B cell (primary cell): ENCODE measurements around the gene ZNF574. TPM values are rescaled to one million over a fixed set of nuclear protein-coding genes. Genes with fewer than 3 reads are reported as not detected.

ENCODE experiments used
- ATAC-seq: fragments of 200-7000 bp; cut with Tn5 transposase; one replicate; pipeline ENCODE4 v1.10.0; 2021; ENCODE audit warnings: low read depth, mild to moderate bottlenecking, moderate number of reproducible peaks, moderate library complexity
- CTCF ChIA-PET: fragments of 350-600 bp; sonication (Branson Sonifier 250); formaldehyde crosslinking; loops from one replicate; lab custom pipeline; 2021; ENCODE audit warnings: antibody characterized with exemption, inconsistent platforms; lab: Charles Lee
- POLR2A ChIA-PET: fragments of 350-600 bp; sonication (Branson Sonifier 250); formaldehyde crosslinking; loops from one replicate; lab custom pipeline; 2021; ENCODE audit warnings: antibody characterized with exemption; lab: Charles Lee
- DNase-seq: peaks from one replicate; pipeline ENCODE4 v3.0.0; 2013
- H2AFZ ChIP-seq: 2 replicates; pipeline ENCODE4 v1.6.1; 2012; ENCODE audit warnings: mild to moderate bottlenecking, low read depth, low read length; ENCODE audit not compliant: insufficient read depth, poor library complexity, severe bottlenecking
- H3K27ac ChIP-seq, 2 donors: 1 replicate in 1 of 2; 2 replicates in 1 of 2; pipeline ENCODE4 v1.5.1; 2012 to 2013; ENCODE audit warnings: low read length in 2 of 2, mild to moderate bottlenecking in 2 of 2, moderate library complexity in 1 of 2
- H3K27me3 ChIP-seq, 4 experiments: fragments of 200-600 bp in 1 of 4; sonication (generic) in 1 of 4; replicated peaks in 1 of 4; 1 replicate in 2 of 4; 2 replicates in 2 of 4; pipeline versions ENCODE4 v1.6.1 to v1.7.0; 2013 to 2016; ENCODE audit warnings: low read length in 3 of 4, mild to moderate bottlenecking in 2 of 4, mixed read lengths in 1 of 4, moderate library complexity in 1 of 4; ENCODE audit not compliant: insufficient read depth in 4 of 4, control insufficient read depth in 3 of 4; ENCODE audit errors: control extremely low read depth in 1 of 4
- H3K36me3 ChIP-seq, 2 experiments: replicated peaks in 1 of 2; 1 replicate in 1 of 2; 2 replicates in 1 of 2; pipeline versions ENCODE4 v1.6.1 to v1.7.1; 2013; ENCODE audit warnings: low read length in 1 of 2; ENCODE audit not compliant: insufficient read depth in 2 of 2, control insufficient read depth in 1 of 2; ENCODE audit errors: control extremely low read depth in 1 of 2, extremely low read depth in 1 of 2
- H3K4me1 ChIP-seq, 2 donors: fragments of 200-600 bp in 1 of 2; sonication (generic) in 1 of 2; 1 replicate in 1 of 2; 2 replicates in 1 of 2; pipeline versions ENCODE4 v1.5.1 to v1.6.1; 2013 to 2017; ENCODE audit warnings: low read length in 2 of 2; ENCODE audit not compliant: control insufficient read depth in 2 of 2, insufficient read depth in 2 of 2
- H3K4me2 ChIP-seq: replicated peaks from 2 replicates; pipeline ENCODE3; 2012; ENCODE audit warnings: mild to moderate bottlenecking, low read depth, low read length; ENCODE audit not compliant: poor library complexity, severe bottlenecking
- H3K4me3 ChIP-seq, 5 experiments: fragments of 200-600 bp in 1 of 5; sonication (generic) in 1 of 5; 1 replicate in 3 of 5; 2 replicates in 2 of 5; pipeline versions ENCODE4 v1.5.1 to v1.7.0; 2011 to 2016; ENCODE audit warnings: low read length in 4 of 5, mild to moderate bottlenecking in 4 of 5, low read depth in 2 of 5, control low read depth in 1 of 5, moderate library complexity in 1 of 5; ENCODE audit not compliant: insufficient read depth in 1 of 5; ENCODE audit errors: control extremely low read depth in 1 of 5, extremely low read depth in 1 of 5
- H3K79me2 ChIP-seq: fragments of 200-600 bp; sonication (generic); one replicate; pipeline ENCODE4 v1.6.0; 2016; ENCODE audit warnings: low read length; ENCODE audit not compliant: control insufficient read depth, insufficient read depth
- H3K9ac ChIP-seq: fragments of 200-600 bp; sonication (generic); 2 replicates; pipeline ENCODE4 v1.6.1; 2017; ENCODE audit warnings: mild to moderate bottlenecking, low read length, moderate library complexity
- H3K9me3 ChIP-seq, 3 donors: one replicate each; pipeline versions ENCODE4 v1.6.1 to v1.7.1; 2013; ENCODE audit warnings: low read length in 2 of 3; ENCODE audit not compliant: control insufficient read depth in 2 of 3, insufficient read depth in 1 of 3; ENCODE audit errors: control extremely low read depth in 1 of 3
- H4K20me1 ChIP-seq: 2 replicates; pipeline ENCODE4 v1.6.0; 2012; ENCODE audit warnings: mild to moderate bottlenecking, low read length; ENCODE audit not compliant: insufficient read depth, control insufficient read depth, poor library complexity, severe bottlenecking
- H3K27ac Mint-ChIP-seq: one replicate; pipeline ENCODE4 v1.8.0; 2021; ENCODE audit warnings: mixed read lengths
- H3K27me3 Mint-ChIP-seq: one replicate; pipeline ENCODE4 v1.8.0; 2021; ENCODE audit warnings: mixed read lengths
- H3K4me1 Mint-ChIP-seq: one replicate; pipeline ENCODE4 v1.8.0; 2021; ENCODE audit warnings: mixed read lengths
- H3K4me3 Mint-ChIP-seq: one replicate; pipeline ENCODE4 v1.8.0; 2021; ENCODE audit warnings: mixed read lengths
- H3K9me3 Mint-ChIP-seq: one replicate; pipeline ENCODE4 v1.8.0; 2022; ENCODE audit warnings: mixed read lengths; ENCODE audit not compliant: insufficient read depth
- EZH2 ChIP-seq: IDR thresholded peaks from 2 replicates; pipeline ENCODE4 v1.6.1; 2012; ENCODE audit warnings: borderline replicate concordance, low read depth, mild to moderate bottlenecking, moderate library complexity, low read length; ENCODE audit not compliant: insufficient read depth, poor library complexity, severe bottlenecking
- WGBS: methylation state at CpG from one replicate; pipeline ENCODE4 v1.1.5; 2013; ENCODE audit warnings: missing lambda C conversion rate; ENCODE audit not compliant: insufficient coverage; 5-methylcytosine and 5-hydroxymethylcytosine counted together
- intact Hi-C: fragments of 100-400 bp; cut with micrococcal nuclease; formaldehyde crosslinking; loops from one replicate; pipeline ENCODE4 v1.10.0; 2022
- polyA plus RNA-seq: library from polyadenylated mRNA; depleted of rRNA; stranded (reverse); fragments of >200 nt; gene quantifications from 2 replicates; pipeline ENCODE4 v1.2.3, GENCODE V29; 2012
- total RNA-seq, 2 donors: library from RNA; stranded (reverse); fragments of 120-200 nt in 1 of 2; gene quantifications; 1 replicate in 1 of 2; 2 replicates in 1 of 2; pipeline versions ENCODE4 v1.2.3 to v1.2.4, GENCODE V29; 2013 to 2022
- TF ChIP-seq, protein P1 (sequence below): fragments of 200-600 bp; IDR thresholded peaks from one replicate; pipeline ENCODE4 v1.8.0; 2022; ENCODE audit warnings: antibody characterized with exemption, mild to moderate bottlenecking

ZNF574 gene
- total and polyA plus RNA-seq, 2 donors (not counting 1 experiment from before 2014, with no cell fraction given) = 27.4 to 29.1 TPM

DNA sequence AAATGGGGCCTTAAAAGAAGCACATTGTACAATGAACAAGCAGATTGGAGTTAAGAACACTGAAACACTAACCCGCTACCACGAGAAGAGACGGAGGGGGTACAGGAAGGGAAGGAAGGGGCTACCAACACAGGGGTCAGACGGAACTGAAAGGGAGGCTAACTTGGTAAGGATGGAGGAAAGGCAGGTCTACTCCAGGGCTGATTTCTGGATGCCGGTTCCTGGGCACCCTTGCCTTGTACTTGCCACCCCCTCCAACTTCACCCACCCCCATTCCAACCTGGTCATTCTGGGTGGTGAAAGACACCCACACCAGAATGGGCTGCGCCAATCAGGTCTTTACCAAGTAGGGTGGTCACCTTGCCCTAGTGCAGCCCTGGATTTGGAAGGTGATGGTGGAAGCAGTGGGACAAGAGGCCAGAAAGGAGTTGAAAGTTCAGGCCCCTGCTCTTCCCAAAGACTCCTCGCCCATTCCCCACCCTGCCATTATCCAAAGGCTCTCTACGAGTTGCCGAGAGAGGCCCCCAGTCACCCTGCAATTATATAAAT is 10.3 kb downstream of the ZNF574 start:
- Histone ChIP-seq H3K9ac (no peak overlapping the region), H3K4me2 (no peak overlapping the region), H2AFZ (no peak overlapping the region), H3K79me2 (peaks cover 5% of the 10 kb centered on the region), H3K27ac (no peak overlapping the region), H3K4me3 (no peak overlapping the region), H3K27me3 (no peaks in the 10 kb centered on the region), H4K20me1 (peaks cover 35% of the 10 kb centered on the region), H3K9me3 (no peaks in the 10 kb centered on the region), H3K4me1 (peaks cover 16 to 36% of the 10 kb centered on the region in 2 donors), H3K36me3 (peaks cover 4 to 19% of the 10 kb centered on the region in 2 experiments)
- Mint-ChIP-seq H3K4me3 (no peak overlapping the region), H3K9me3 (no peaks in the 10 kb centered on the region), H3K27me3 (no peaks in the 10 kb centered on the region), H3K27ac (peak overlapping the region; percentile 17), H3K4me1 (peaks cover 49% of the 10 kb centered on the region)
- CTCF ChIA-PET = no interaction called here
- TF ChIP-seq EZH2 = no peak
- 87% methylated on average over 3 of the region's 9 CpGs for WGBS
- POLR2A ChIA-PET = no interaction called here
- intact Hi-C loops = no loop called here
- ATAC-seq (no peak), DNase-seq (no peak)

DNA sequence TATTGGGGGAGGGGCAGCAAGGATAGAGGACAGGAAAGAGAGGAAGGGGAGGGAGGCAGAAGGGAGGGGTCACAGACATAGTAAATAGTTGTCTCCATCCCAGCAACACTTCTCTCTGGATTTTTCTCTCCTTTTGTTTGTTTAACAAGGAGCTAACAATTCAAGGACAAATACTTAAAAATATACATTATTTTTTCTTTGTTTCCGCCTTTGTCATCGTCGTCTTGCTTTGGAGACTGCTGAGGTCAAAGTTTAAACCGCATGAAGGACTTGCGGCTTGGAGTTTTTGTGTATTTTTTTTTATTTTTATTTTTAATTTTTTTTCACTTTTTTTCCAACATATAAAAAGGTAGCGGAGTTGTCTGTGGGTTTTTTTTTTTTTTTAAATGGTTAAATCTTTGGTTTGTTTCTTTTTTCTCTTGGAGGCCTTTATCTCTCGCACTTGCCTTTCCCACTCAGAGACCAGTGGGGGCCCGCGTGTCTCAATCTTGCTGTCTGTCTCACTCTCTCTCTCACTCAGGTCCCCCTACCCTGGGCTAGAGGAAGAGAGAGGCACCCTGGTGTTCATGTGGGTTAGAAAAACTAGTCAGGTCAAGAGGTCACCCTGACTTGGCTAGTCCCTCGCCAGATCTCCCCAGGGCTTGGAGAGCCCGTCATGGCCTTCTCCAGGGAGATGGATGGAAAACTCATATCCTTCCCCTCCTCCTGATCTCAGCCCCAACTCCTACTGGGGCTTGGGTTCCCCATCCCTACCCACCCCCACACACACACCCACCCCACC is 11.0 kb downstream of the ZNF574 start:
- no peaks in the 10 kb centered on the region for H3K9me3 Mint-ChIP-seq
- no CpG with 5 or more reads among the region's 11 CpGs for WGBS
- H3K27me3 Mint-ChIP-seq = no peaks in the 10 kb centered on the region
- Histone ChIP-seq H3K27me3 (no peaks in the 10 kb centered on the region), H3K79me2 (peaks cover 2% of the 10 kb centered on the region), H3K9ac (no peak overlapping the region), H3K9me3 (no peaks in the 10 kb centered on the region), H3K27ac (no peak overlapping the region), H3K36me3 (peaks cover 0 to 20% of the 10 kb centered on the region in 2 experiments), H3K4me1 (peaks cover 16 to 43% of the 10 kb centered on the region in 2 donors), H4K20me1 (peaks cover 35% of the 10 kb centered on the region), H2AFZ (no peak overlapping the region), H3K4me3 (no peak overlapping the region), H3K4me2 (no peak overlapping the region)
- TF ChIP-seq EZH2 = no peak
- TF ChIP-seq, protein P1, sequence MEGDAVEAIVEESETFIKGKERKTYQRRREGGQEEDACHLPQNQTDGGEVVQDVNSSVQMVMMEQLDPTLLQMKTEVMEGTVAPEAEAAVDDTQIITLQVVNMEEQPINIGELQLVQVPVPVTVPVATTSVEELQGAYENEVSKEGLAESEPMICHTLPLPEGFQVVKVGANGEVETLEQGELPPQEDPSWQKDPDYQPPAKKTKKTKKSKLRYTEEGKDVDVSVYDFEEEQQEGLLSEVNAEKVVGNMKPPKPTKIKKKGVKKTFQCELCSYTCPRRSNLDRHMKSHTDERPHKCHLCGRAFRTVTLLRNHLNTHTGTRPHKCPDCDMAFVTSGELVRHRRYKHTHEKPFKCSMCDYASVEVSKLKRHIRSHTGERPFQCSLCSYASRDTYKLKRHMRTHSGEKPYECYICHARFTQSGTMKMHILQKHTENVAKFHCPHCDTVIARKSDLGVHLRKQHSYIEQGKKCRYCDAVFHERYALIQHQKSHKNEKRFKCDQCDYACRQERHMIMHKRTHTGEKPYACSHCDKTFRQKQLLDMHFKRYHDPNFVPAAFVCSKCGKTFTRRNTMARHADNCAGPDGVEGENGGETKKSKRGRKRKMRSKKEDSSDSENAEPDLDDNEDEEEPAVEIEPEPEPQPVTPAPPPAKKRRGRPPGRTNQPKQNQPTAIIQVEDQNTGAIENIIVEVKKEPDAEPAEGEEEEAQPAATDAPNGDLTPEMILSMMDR = no peak
- no peak for DNase-seq
- intact Hi-C loops = no loop called here
- H3K27ac Mint-ChIP-seq = peak overlapping the region; percentile 37
- no peak for ATAC-seq
- ChIA-PET POLR2A (no interaction called here), CTCF (no interaction called here)
- H3K4me1 Mint-ChIP-seq = peaks cover 46% of the 10 kb centered on the region
- no peak overlapping the region for H3K4me3 Mint-ChIP-seq
